ENCODE measurements around the gene CLCF1. TPM values are rescaled to one million over a fixed set of nuclear protein-coding genes. Genes with fewer than 3 reads are reported as not detected.

The CLCF1 gene
- total and polyA plus RNA-seq, 2 of the 13 experiments (the other 11 are each of a cell fraction or from before 2014, with no cell fraction given) = 0.49 to 0.78 TPM

DNA sequence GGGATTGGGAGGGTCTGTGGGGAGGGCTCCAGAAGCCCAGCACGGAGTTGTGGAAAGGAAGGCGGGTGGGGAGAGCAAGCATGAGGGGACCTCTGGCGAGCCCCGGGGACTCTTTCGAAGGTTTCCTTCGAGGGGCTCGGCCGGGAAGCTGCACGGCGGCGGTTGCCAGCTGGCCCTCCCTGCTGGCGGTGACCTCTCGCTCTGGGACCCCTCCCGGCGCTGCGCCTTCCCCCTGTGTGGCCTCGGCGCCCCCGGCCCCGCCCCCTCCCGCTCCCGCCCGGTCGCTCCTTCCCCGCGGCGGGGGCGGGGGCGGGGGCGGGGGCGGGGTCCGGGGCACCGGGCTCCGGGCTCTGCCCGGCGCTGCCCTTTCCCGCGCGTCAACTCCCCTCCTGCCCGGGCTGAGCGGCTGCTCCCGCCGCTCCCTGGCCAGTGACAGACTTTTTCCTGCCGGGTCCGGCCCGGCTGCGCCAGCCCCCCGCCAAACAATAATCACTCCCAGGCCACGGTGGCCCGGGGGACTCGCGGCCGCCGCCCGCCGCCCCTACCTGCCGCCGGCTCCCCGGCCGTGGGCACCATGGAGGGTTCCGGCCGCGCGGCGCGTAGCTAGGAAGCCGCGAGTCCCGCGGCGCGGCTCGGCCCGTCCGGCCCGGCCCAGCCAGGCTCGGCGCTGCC, 941 bp downstream of the CLCF1 start:
- BruUV-seq (replicated peaks) = no TSS peak
- DNase-seq (ENCODE audit: low spot score) = no peak

More for the DNA sequence above, 941 bp downstream of the CLCF1 start:
- peaks cover 26% of the 10 kb centered on the region for H3K4me1 ChIP-seq (ENCODE audit: insufficient read depth, low read length)
- TF ChIP-seq MYC (CRISPR knock-in tag; IDR thresholded peaks at IDR 0.05; ENCODE audit: borderline replicate concordance) (0 out of 2 replicates have a peak, but pooled peaks have one; percentile 5), IKZF4 (CRISPR knock-in tag; IDR thresholded peaks at IDR 0.05; ENCODE audit: borderline replicate concordance, low read depth, not compliant biosample characterization) (no peak), RBFOX2 (IDR thresholded peaks at IDR 0.05; ENCODE audit: low read depth, low read length) (peak; percentile 27; the same call in 1 of the 2 replicates), ZNF777 (CRISPR knock-in tag; IDR thresholded peaks at IDR 0.05) (no peak; the same call in 1 of the 2 replicates), KDM2A (CRISPR knock-in tag; IDR thresholded peaks at IDR 0.05; ENCODE audit: borderline replicate concordance, low read depth) (peak; percentile 20; the same call in 1 of the 2 replicates), ZNF562 (CRISPR knock-in tag; IDR thresholded peaks at IDR 0.05; ENCODE audit: borderline replicate concordance) (no peak), TEF (CRISPR knock-in tag; IDR thresholded peaks at IDR 0.05) (no peak)
- TF ChIP-seq, protein P1, sequence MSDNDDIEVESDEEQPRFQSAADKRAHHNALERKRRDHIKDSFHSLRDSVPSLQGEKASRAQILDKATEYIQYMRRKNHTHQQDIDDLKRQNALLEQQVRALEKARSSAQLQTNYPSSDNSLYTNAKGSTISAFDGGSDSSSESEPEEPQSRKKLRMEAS (IDR thresholded peaks at IDR 0.05) = 0 out of 2 replicates have a peak, but pooled peaks have one; percentile 23
- in situ Hi-C loops (cut with HindIII; ENCODE audit: extremely low pct_ligation_motif_present, low pct_unique_long_range_greater_than_20kb) (no loop called here), intact Hi-C loops (cut with micrococcal nuclease; ENCODE audit: unreplicated experiment) (no loop called here)
- no peaks in the 10 kb centered on the region for H3K9me3 ChIP-seq (ENCODE audit: low read length)
- FAIRE-seq (no peak), ATAC-seq (peak; percentile 21)
- CTCF ChIA-PET (ENCODE audit: low intra/inter-chr PET ratio, low total read pairs) = no interaction called here
- H3K4me2 ChIP-seq (ENCODE audit: low read depth, low read length) = peak overlapping the region; percentile 92
- peaks cover 3 to 8% of the 10 kb centered on the region in 2 experiments; a peak in 3 of 5 replicates for H3K27me3 ChIP-seq (ENCODE audit: control insufficient read depth in 1 of 2, insufficient read depth in 2 of 2, low read length in 2 of 2)
- H3K4me3 ChIP-seq (replicated peaks in 1 of 3; ENCODE audit: insufficient read depth in 1 of 3, low read depth in 2 of 3, low read length in 3 of 3) = peak overlapping the region; percentile 69 to 75 (median 75); a peak in 5 of 6 replicates
- no CpG with 5 or more reads among the region's 78 CpGs for WGBS (ENCODE audit: low lambda C conversion rate)
- no peaks in the 10 kb centered on the region for H3K79me2 ChIP-seq (ENCODE audit: insufficient read depth, low read length)
- H4K20me1 ChIP-seq (ENCODE audit: insufficient read depth, low read length) = no peaks in the 10 kb centered on the region
- no peaks in the 10 kb centered on the region for H3K36me3 ChIP-seq (replicated peaks in 1 of 2; ENCODE audit: control insufficient read depth in 1 of 2, insufficient read depth in 2 of 2, low read length in 2 of 2)
- H3K27ac ChIP-seq (ENCODE audit: extremely low read length, insufficient read depth, low read length) = no peak overlapping the region
- peak overlapping the region; percentile 60 for H3K9ac ChIP-seq (ENCODE audit: insufficient read depth, low read depth, low read length)
- POLR2A ChIA-PET = interaction anchor here (1.9 to 18.5 kb wide), 3 partner anchors 10 to 29 kb away, joined by 10 to 365 read pairs (median 12); partner anchors contain the start of genes POLD4 and PPP1CA
- no peak overlapping the region for H2AFZ ChIP-seq (ENCODE audit: low read length)

All from HepG2 (cell line).